GM04504 (cell line): ENCODE measurements around the gene USP7.
"Not testable (repeated sequence)": the region's sequence is repeated elsewhere in the genome, so short reads cannot be mapped to it uniquely, and the experiment has no call there.

Source experiments
- DNase-seq: peaks from one replicate; pipeline ENCODE4 v3.0.0-alpha.2; 2012; ENCODE audit warnings: low read depth

The USP7 gene

DNA sequence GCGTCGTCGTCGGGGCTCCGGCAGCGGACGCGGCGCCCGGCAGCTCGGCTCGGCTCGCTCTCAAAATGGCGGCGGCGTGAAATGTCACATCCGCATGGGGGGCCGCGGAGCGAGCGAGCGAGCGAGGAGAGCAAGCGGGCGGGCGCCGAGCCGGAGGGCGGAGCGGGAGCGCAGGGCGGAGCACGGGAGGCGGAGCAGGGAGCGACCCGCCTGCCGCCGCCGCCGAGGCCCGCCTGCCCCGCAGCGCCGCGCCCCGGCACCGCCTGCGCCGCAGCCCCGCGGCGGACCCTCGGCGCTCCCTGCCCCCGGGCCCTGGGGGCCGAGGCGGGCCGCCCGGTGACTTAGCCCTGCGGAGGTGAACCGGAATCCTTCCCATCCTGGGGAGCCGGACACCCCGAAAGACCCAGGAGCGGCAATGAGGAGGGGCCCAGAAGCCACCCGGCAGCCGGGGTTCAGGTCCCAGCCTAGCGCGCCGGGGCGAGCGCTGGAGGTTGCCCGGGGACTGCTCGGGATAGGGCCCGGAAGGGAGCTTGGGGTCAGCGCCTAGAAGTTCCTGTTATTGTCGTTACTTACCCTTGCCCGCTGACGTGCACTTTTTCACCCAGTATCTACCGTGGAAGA is at the start of gene USP7:
USP7 (minus strand) TSS at position 86 of the 621 bp plus-strand sequence. CDS start 621 bp downstream, outside the sequence.
- DNase-seq = peak; percentile 76

- no peak for DNase-seq
Observed at GRCh38 chr16:9013508-9013864, 49.8 kb upstream of the USP7 start.

DNA sequence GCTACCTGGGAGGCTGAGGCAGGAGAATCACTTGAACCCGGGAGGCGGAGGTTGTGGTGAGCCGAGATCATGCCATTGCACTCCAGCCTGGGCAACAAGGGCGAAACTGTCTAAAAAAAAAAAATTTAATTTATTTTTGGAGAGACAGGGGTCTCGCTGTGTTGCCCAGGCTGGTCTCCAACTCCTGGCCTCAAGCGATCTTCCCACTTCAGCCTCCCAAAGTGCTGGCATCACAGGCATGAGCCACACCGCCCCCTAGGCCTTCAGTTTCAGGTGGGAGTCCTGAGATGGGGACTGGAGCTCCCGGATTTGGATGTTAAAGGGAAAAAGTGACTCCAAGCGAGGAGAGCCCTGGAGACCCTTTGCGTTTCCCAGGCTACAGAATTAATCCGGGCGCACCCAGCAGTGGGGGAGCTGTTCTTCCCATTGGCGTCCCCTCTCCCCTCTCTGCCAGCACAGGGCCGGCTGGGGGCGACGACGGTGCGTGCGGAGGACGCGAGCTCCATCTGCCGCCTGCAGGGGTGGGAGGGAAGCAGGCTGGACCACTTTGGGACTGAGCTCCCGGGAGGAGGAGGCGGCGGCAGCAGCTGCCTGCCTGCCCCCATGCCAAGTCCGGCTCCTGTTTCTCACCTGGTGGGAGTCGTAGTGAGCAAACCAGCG is 49.3 kb upstream of the USP7 start:
- DNase-seq = no peak

DNA sequence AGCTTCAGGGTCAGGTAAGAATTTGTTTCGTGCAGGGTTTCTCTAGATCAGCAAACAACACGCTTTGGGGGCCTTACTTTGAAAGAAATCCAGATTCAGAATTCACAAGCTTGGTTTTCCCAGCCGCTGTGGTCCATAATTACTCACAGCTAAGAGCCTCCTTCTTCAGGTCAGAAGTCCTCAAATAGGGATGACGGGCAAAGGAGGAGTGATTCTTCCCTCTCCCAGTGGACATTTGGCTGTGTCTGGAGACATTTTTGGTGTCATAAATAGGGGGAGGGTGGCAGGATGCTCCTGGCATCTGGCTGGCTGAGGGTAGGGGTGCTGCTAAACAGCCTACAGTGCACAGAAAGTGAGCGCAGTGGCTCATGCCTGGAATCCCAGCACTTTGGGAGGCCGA is 48.6 kb upstream of the USP7 start:
- no peak for DNase-seq

GRCh38 chr16:9008601-9009260 is 45.0 kb upstream of the USP7 start:
- DNase-seq = no peak

DNA sequence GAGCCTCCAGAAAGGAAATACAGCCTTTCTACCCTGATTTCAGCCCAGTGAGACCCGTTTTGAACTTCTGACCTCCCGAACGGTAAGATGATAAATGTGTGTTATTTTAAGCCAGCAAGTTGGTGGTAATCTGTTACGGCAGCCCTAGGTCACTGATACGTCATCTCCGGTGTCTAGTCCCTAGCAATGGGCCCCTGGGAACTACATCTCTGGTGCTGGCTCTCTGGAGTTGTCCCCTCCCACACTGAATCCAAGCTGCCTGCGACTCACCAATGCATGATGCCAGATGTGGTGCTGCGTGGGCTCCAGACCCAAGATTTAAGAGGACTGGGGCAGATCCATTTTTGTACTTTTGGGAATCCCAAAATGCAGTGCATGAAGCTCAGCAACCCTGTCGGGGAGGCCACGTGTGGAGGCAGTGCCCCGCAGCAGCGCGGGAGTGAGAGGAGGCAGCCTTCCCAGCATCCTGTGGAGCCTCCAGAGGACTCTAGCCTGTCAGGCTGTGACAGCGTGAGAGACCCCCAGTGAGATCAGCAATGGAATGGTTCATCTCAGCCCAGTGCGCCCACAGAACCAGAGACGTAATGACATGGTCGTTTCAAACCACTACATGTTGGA is 43.6 kb upstream of the USP7 start:
- DNase-seq = no peak

- no peak for DNase-seq
Observed at GRCh38 chr16:9004183-9004582, 40.5 kb upstream of the USP7 start.

DNA sequence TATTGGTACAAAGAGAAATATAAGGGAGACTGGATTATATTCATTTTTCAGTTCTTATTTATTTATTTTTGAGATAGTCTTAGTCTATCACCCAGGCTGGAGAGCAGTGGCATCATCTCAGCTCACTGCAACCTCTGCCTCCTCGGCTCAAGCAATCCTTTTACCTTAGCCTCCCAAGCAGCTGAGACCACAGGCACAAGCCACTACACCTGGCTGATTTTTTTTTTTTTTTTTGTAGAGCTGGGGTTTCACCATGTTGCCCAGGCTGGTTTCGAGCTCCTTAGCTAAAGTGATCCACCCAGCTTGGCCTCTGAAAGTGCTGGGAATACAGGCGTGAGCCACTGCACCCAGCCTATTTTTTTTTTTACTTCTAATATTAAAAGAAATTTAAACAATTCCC is 40.1 kb upstream of the USP7 start:
- no peak for DNase-seq

GRCh38 chr16:9003322-9003721 is 39.6 kb upstream of the USP7 start:
- DNase-seq = no peak

DNA sequence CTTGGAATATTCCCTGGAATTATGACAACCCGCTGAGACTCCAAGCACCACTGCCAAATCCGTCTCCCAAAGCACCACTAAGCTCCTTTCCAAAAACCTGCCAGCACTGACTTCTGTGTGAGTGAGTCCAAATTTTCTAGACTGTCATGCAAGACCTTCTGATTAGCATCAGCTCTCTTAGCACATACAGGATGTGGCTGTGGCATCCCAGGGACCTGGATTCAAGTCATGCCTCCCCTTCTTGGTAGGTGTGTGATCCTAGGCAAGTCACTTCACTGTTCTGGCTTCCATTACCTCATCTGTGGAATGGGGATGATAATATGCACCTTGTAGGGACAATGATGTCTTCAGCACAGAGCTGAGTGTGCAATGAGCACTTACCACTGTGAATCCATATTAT is 38.3 kb upstream of the USP7 start:
- DNase-seq = no peak

DNA sequence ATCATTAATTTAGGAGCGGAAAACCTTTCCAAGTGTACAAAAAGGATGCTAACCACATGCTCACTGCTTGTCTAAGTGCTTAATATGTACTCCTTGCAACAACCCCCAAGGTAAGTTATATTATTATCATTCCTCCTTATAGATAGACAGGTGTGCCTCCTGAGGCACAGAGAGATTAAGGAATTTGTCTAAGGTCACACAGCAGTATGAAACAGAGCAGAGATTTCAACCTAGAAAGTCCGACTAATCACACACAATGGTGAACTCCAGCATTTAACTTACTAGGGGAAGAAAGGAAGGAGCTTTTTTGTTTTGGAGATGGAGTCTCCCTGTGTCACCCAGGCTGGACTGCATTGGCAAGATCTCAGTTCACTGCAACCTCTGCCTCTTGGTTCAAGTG is 37.0 kb upstream of the USP7 start:
- DNase-seq = no peak

DNA sequence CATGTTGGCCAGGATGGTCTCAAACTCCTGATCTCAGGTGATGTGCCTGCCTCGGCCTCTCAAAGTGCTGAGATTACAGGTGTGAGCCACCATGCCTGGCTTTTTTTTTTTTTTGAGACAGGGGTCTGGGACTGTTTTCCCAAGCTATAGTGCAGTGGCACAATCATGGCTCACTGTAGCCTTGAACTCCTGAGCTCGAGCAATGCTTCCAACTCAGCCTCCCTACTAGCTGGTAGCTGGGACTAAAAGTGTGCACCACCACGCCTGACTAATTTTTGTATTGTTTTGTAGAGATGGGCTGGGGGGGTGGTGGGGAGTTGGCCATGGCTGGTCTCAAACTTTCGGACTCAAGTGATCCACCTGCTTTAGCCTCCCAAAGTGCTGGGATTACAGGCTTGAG is 36.1 kb upstream of the USP7 start:
- DNase-seq = no peak

GRCh38 chr16:8998108-8998507 is 34.4 kb upstream of the USP7 start:
- DNase-seq = peak; percentile 37

DNA sequence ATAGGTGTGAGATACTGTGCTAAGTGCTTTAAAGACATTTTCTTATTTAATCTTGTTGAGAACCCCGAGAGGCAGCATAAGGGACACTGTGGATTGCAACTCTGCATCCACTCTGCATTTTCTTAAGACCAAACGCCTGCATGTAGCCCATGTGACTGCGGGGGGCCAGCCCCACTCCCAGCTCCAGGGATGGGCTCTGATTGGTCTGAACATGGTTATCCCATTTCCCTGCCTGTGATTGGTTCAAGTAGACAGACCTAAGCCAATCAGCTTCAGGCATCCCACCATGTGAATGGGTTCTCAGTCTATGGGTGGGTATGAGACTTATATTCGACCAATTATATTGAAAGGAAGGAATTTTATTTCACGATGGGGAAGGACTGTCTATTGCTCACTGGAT is 33.2 kb upstream of the USP7 start:
- no peak for DNase-seq

DNA sequence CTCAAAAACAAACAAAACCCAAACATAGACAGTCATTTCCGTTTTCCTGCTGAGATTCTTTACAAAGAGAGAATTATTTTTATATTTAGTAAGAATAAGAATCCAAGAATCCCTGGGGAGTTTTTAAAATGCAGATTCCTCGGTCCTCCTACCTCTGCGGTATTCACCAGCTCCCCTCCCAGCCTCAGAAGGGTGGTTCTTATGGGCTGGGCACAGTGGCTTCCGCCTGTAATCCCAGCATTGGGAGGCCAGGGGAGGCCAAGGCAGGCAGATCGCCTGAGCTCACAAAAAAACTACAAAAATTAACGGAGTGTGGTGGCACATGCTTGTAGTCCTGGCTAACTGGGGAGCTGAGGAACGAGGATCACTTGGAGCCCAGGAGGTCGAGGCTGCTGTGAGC is 26.7 kb upstream of the USP7 start:
- DNase-seq = no peak

GRCh38 chr16:8989099-8989878 is 25.6 kb upstream of the USP7 start:
- no peak for DNase-seq

- DNase-seq = no peak
Observed at GRCh38 chr16:8986818-8987191, 23.1 kb upstream of the USP7 start.

- DNase-seq = no peak
Observed at GRCh38 chr16:8986111-8986510, 22.4 kb upstream of the USP7 start.

- DNase-seq = no peak
Observed at GRCh38 chr16:8982816-8983215, 19.1 kb upstream of the USP7 start.

- not testable (repeated sequence) for DNase-seq
Observed at GRCh38 chr16:8981901-8982300, 18.2 kb upstream of the USP7 start.

DNA sequence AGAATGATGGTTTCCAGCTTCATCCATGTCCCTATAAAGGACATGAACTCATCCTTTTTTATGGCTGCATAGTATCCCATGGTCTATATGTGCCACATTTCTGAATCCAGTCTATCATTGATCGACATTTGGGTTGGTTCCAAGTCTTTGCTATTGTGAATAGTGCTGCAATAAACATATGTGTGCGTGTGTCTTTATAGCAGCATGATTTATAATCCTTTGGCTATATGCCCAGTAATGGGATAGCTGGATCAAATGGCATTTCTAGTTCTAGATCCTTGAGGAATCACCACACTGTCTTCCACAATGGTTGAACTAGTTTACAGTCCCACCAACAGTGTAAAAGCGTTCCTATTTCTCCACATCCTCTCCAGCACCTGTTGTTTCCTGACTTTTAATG is 12.5 kb upstream of the USP7 start:
- DNase-seq = not testable (repeated sequence)

GRCh38 chr16:8975039-8975438 is 11.3 kb upstream of the USP7 start:
- no peak for DNase-seq
